HCT116 (cell line): Measurements from ENCODE around the gene RADIL. TPM values are rescaled to one million over a fixed set of nuclear protein-coding genes. Genes with fewer than 3 reads are reported as not detected.

ENCODE experiments used
- ATAC-seq: fragments of 200-7000 bp; cut with Tn5 transposase; 2 replicates; pipeline ENCODE4 v1.9.1; 2020; ENCODE audit warnings: mild to moderate bottlenecking, moderate library complexity
- BruUV-seq: library from RNA; stranded (reverse); fragments of 400-500 nt; replicated peaks from 2 replicates; lab custom pipeline; 2021; lab: Mats Ljungman, UMichigan
- CTCF ChIA-PET: fragments of 300-600 bp; sonication (Branson Sonifier 250); formaldehyde crosslinking; loops from one replicate; lab custom pipeline; 2021; ENCODE audit warnings: antibody characterized with exemption; lab: Charles Lee
- POLR2A ChIA-PET: fragments of 300-600, 350-600 bp; sonication (Branson Sonifier 250); formaldehyde crosslinking; loops from one replicate; lab custom pipeline; 2021; ENCODE audit warnings: antibody characterized with exemption; lab: Charles Lee
- RAD21 ChIA-PET, 2 experiments: fragments of 300-600 bp; sonication (Branson Sonifier 250); formaldehyde crosslinking; loops; one replicate each; lab custom pipeline; 2023; ENCODE audit warnings: low total read pairs in 2 of 2; ENCODE audit not compliant: uncharacterized antibody in 2 of 2, unreplicated experiment in 2 of 2, low non-redundant PET in 1 of 2; lab: Charles Lee
- DNase-seq: peaks from one replicate; pipeline ENCODE4 v3.0.0-alpha.2; 2010; ENCODE audit warnings: low read depth, low spot score
- H2AFZ ChIP-seq: fragments of 200-600 bp; shearing (Covaris generic), sonication (generic); 2 replicates; pipeline ENCODE4 v1.6.1; 2017; ENCODE audit warnings: low read depth, mixed run types, mixed read lengths, antibody characterized with exemption, low read length; ENCODE audit not compliant: poor library complexity, severe bottlenecking
- H3K27ac ChIP-seq: 2 replicates; pipeline ENCODE4 v1.5.1; 2012; ENCODE audit warnings: low read depth, low read length
- H3K27me3 ChIP-seq: fragments of 200-600 bp; sonication (generic); 2 replicates; pipeline ENCODE4 v1.6.1; 2016; ENCODE audit warnings: mixed run types, low read length, mixed read lengths; ENCODE audit not compliant: insufficient read depth
- H3K36me3 ChIP-seq, 2 experiments: fragments of 200-500 bp in 1 of 2; fragments of 200-600 bp in 1 of 2; sonication (Bioruptor generic) in 1 of 2; sonication (generic) in 1 of 2; 2 replicates each; pipeline versions ENCODE4 v1.5.1 to v1.6.1; 2014 to 2016; ENCODE audit warnings: low read length in 2 of 2, inconsistent platforms in 1 of 2, mixed read lengths in 1 of 2, mixed run types in 1 of 2; ENCODE audit not compliant: insufficient read depth in 2 of 2, control insufficient read depth in 1 of 2
- H3K4me1 ChIP-seq, 2 experiments: fragments of 200-600 bp in 1 of 2; sonication (generic) in 1 of 2; 2 replicates each; pipeline versions ENCODE4 v1.5.1 to v1.6.1; 2012 to 2017; ENCODE audit warnings: low read length in 2 of 2, inconsistent platforms in 1 of 2, mild to moderate bottlenecking in 1 of 2, mixed read lengths in 1 of 2, mixed run types in 1 of 2, moderate library complexity in 1 of 2; ENCODE audit not compliant: insufficient read depth in 2 of 2, control insufficient read depth in 1 of 2
- H3K4me2 ChIP-seq: fragments of 200-600 bp; sonication (generic); 2 replicates; pipeline ENCODE4 v1.6.1; 2017; ENCODE audit warnings: mixed run types, low read length, mixed read lengths
- H3K4me3 ChIP-seq, 2 experiments: fragments of 200-600 bp in 1 of 2; sonication (generic) in 1 of 2; replicated peaks in 1 of 2; 2 replicates each; pipeline ENCODE4 v1.5.1; 2011 to 2016; ENCODE audit warnings: low read length in 2 of 2, control low read depth in 1 of 2, low read depth in 1 of 2, mild to moderate bottlenecking in 1 of 2, mixed read lengths in 1 of 2, mixed run types in 1 of 2
- H3K79me2 ChIP-seq: fragments of 200-600 bp; sonication (generic); 2 replicates; pipeline ENCODE4 v1.6.1; 2017; ENCODE audit warnings: mild to moderate bottlenecking, mixed run types, low read length, moderate library complexity, mixed read lengths; ENCODE audit not compliant: insufficient read depth
- H3K9ac ChIP-seq: fragments of 200-600 bp; sonication (generic); 2 replicates; pipeline ENCODE4 v1.6.1; 2016; ENCODE audit warnings: low read length, mixed read lengths
- H3K9me2 ChIP-seq: fragments of 200-600 bp; sonication (generic), shearing (Covaris generic); 2 replicates; pipeline ENCODE4 v1.6.1; 2017; ENCODE audit warnings: mixed run types, mild to moderate bottlenecking, moderate library complexity; ENCODE audit not compliant: insufficient read depth
- H3K9me3 ChIP-seq, 2 experiments: fragments of 200-500 bp in 1 of 2; fragments of 200-600 bp in 1 of 2; sonication (Bioruptor generic) in 1 of 2; sonication (generic) in 1 of 2; 2 replicates each; pipeline ENCODE4 v1.6.1; 2014 to 2017; ENCODE audit warnings: low read length in 2 of 2, mixed read lengths in 2 of 2, inconsistent platforms in 1 of 2, low read depth in 1 of 2, mild to moderate bottlenecking in 1 of 2, mixed run types in 1 of 2, moderate library complexity in 1 of 2; ENCODE audit not compliant: control insufficient read depth in 1 of 2, insufficient read depth in 1 of 2
- H4K20me1 ChIP-seq: fragments of 200-600 bp; sonication (generic), shearing (Covaris generic); 2 replicates; pipeline ENCODE4 v1.6.1; 2017; ENCODE audit warnings: mixed run types, mild to moderate bottlenecking, moderate library complexity; ENCODE audit not compliant: insufficient read depth
- CBX3 ChIP-seq: IDR thresholded peaks from 2 replicates; pipeline ENCODE4 v1.6.1; 2012; ENCODE audit warnings: low read depth
- CEBPB ChIP-seq: IDR thresholded peaks from 2 replicates; pipeline ENCODE4 v1.6.1; 2012; ENCODE audit warnings: low read depth
- EGR1 ChIP-seq: IDR thresholded peaks from 2 replicates; pipeline ENCODE4 v1.6.1; 2012; ENCODE audit warnings: low read depth
- ELF1 ChIP-seq: IDR thresholded peaks from 2 replicates; pipeline ENCODE4 v1.6.1; 2012; ENCODE audit warnings: low read depth, borderline replicate concordance
- EZH2 ChIP-seq: fragments of 200-600 bp; sonication (generic); IDR thresholded peaks from 2 replicates; pipeline ENCODE4 v1.6.1; 2017; ENCODE audit warnings: antibody characterized with exemption, mixed run types
- FOSL1 ChIP-seq: IDR thresholded peaks from 2 replicates; pipeline ENCODE4 v1.6.1; 2012; ENCODE audit warnings: low read depth
- SIN3A ChIP-seq: IDR thresholded peaks from 2 replicates; pipeline ENCODE4 v1.6.1; 2012; ENCODE audit warnings: low read depth
- SP1 ChIP-seq: IDR thresholded peaks from 2 replicates; pipeline ENCODE4 v1.6.1; 2012; ENCODE audit warnings: low read depth
- SRF ChIP-seq: IDR thresholded peaks from 2 replicates; pipeline ENCODE4 v1.6.1; 2012; ENCODE audit warnings: low read depth
- YY1 ChIP-seq: IDR thresholded peaks from 2 replicates; pipeline ENCODE4 v1.6.1; 2011; ENCODE audit warnings: low read length, low read depth, moderate library complexity, mild to moderate bottlenecking; ENCODE audit not compliant: insufficient replicate concordance; ENCODE audit errors: extremely low read depth
- ZFX ChIP-seq: fragments of 450-650 bp; IDR thresholded peaks from 2 replicates; pipeline ENCODE4 v1.6.1; 2017
- ZNF274 ChIP-seq: fragments of 200-500 bp; sonication (Bioruptor generic); IDR thresholded peaks from 2 replicates; pipeline ENCODE4 v1.6.1; 2014; ENCODE audit warnings: mild to moderate bottlenecking, low read depth, low read length, inconsistent platforms
- intact Hi-C: fragments of 100-400 bp; cut with micrococcal nuclease; formaldehyde crosslinking; loops from 2 replicates; pipeline ENCODE4 v1.10.0; 2022
- total RNA-seq: library from RNA; stranded (reverse); gene quantifications from one replicate; pipeline ENCODE4 v1.2.1, GENCODE V29; 2021; ENCODE audit not compliant: unreplicated experiment
- TF ChIP-seq, protein P1 (sequence below): IDR thresholded peaks from 2 replicates; pipeline ENCODE4 v1.6.1; 2012
- TF ChIP-seq, protein P2 (sequence below): IDR thresholded peaks from 2 replicates; pipeline ENCODE4 v1.6.1; 2012
- TF ChIP-seq, protein P3 (sequence below), 3 experiments: fragments of 200-600 bp in 1 of 3; sonication (generic) in 1 of 3; IDR thresholded peaks in 2 of 3; conservative IDR thresholded peaks in 1 of 3; 2 replicates each; pipeline ENCODE4 v1.5.1; 2012 to 2017; ENCODE audit warnings: low read depth in 2 of 3, low read length in 2 of 3, antibody characterized with exemption in 1 of 3, borderline replicate concordance in 1 of 3, control low read depth in 1 of 3, mild to moderate bottlenecking in 1 of 3, mixed read lengths in 1 of 3, mixed run types in 1 of 3, moderate library complexity in 1 of 3; ENCODE audit not compliant: insufficient read depth in 1 of 3
- TF ChIP-seq, protein P4 (sequence below): IDR thresholded peaks from 2 replicates; pipeline ENCODE4 v1.6.1; 2012; ENCODE audit warnings: low read depth

The RADIL gene
- total RNA-seq, 1 experiment from 2014 or later: 5.3 TPM

DNA sequence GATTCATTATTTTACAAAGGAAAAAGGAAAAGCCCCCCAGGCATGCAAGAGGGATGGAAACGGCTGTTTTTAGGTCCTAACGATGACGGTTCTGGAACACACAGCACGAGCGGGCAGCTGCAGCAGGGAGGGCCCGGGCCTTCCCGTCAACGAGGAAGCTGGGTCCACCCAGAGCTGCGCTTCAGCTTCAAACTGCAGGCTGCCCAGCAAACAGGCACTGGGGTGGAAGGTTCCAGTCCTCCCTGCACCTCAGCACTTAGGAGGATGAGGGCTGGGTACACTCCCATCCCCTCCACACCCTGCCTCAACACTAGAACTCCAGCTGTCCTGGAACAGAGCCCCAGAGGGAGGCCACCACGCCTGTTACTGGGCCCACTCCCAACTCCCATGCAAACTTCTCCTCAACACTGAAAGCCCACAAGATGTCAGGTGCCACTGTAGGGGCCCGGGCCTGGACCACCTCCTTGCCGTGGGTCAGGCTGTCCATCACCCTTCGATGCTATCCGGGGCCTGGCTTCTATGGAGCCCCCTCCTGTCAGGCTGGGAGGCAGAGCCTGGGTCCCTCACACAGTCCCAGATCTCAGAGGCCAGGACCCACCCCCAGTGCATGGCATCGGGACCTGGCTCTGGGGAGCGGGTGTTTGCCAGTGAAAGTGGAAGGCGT lies 54.7 kb downstream of the RADIL start:
- no peaks in the 10 kb centered on the region for H3K9me3 ChIP-seq
- H3K9me2 ChIP-seq: no peaks in the 10 kb centered on the region
- ATAC-seq: no peak
- H3K4me3 ChIP-seq: no peak overlapping the region
- BruUV-seq: no TSS peak
- no peaks in the 10 kb centered on the region for H3K36me3 ChIP-seq
- TF ChIP-seq, protein P1, sequence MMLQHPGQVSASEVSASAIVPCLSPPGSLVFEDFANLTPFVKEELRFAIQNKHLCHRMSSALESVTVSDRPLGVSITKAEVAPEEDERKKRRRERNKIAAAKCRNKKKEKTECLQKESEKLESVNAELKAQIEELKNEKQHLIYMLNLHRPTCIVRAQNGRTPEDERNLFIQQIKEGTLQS: no peak
- TF ChIP-seq EZH2: no peak
- no peak for TF ChIP-seq ZFX
- TF ChIP-seq SIN3A: no peak
- no peak for TF ChIP-seq ELF1
- TF ChIP-seq SRF: no peak
- TF ChIP-seq EGR1: no peak
- TF ChIP-seq, protein P2, sequence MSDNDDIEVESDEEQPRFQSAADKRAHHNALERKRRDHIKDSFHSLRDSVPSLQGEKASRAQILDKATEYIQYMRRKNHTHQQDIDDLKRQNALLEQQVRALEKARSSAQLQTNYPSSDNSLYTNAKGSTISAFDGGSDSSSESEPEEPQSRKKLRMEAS: no peak
- no peak for TF ChIP-seq YY1
- TF ChIP-seq CBX3: no peak
- TF ChIP-seq, protein P3, sequence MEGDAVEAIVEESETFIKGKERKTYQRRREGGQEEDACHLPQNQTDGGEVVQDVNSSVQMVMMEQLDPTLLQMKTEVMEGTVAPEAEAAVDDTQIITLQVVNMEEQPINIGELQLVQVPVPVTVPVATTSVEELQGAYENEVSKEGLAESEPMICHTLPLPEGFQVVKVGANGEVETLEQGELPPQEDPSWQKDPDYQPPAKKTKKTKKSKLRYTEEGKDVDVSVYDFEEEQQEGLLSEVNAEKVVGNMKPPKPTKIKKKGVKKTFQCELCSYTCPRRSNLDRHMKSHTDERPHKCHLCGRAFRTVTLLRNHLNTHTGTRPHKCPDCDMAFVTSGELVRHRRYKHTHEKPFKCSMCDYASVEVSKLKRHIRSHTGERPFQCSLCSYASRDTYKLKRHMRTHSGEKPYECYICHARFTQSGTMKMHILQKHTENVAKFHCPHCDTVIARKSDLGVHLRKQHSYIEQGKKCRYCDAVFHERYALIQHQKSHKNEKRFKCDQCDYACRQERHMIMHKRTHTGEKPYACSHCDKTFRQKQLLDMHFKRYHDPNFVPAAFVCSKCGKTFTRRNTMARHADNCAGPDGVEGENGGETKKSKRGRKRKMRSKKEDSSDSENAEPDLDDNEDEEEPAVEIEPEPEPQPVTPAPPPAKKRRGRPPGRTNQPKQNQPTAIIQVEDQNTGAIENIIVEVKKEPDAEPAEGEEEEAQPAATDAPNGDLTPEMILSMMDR (IDR thresholded peaks at IDR 0.05 in 2 of 3, conservative IDR thresholded peaks at IDR 0.05 in 1 of 3; ENCODE audit: borderline replicate concordance in 1 of 3, insufficient read depth in 1 of 3, low read depth in 2 of 3, low read length in 2 of 3): no peak
- TF ChIP-seq FOSL1: no peak
- TF ChIP-seq CEBPB: no peak
- TF ChIP-seq, protein P4, sequence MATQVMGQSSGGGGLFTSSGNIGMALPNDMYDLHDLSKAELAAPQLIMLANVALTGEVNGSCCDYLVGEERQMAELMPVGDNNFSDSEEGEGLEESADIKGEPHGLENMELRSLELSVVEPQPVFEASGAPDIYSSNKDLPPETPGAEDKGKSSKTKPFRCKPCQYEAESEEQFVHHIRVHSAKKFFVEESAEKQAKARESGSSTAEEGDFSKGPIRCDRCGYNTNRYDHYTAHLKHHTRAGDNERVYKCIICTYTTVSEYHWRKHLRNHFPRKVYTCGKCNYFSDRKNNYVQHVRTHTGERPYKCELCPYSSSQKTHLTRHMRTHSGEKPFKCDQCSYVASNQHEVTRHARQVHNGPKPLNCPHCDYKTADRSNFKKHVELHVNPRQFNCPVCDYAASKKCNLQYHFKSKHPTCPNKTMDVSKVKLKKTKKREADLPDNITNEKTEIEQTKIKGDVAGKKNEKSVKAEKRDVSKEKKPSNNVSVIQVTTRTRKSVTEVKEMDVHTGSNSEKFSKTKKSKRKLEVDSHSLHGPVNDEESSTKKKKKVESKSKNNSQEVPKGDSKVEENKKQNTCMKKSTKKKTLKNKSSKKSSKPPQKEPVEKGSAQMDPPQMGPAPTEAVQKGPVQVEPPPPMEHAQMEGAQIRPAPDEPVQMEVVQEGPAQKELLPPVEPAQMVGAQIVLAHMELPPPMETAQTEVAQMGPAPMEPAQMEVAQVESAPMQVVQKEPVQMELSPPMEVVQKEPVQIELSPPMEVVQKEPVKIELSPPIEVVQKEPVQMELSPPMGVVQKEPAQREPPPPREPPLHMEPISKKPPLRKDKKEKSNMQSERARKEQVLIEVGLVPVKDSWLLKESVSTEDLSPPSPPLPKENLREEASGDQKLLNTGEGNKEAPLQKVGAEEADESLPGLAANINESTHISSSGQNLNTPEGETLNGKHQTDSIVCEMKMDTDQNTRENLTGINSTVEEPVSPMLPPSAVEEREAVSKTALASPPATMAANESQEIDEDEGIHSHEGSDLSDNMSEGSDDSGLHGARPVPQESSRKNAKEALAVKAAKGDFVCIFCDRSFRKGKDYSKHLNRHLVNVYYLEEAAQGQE: no peak
- TF ChIP-seq SP1: no peak
- no peak for TF ChIP-seq ZNF274
- TF ChIP-seq, all 23 proteins: peak for 0
- Histone ChIP-seq H3K9ac (no peak overlapping the region), H4K20me1 (no peaks in the 10 kb centered on the region), H3K27me3 (no peaks in the 10 kb centered on the region), H3K4me1 (no peaks in the 10 kb centered on the region), H3K4me2 (no peak overlapping the region), H3K27ac (no peak overlapping the region), H3K79me2 (no peaks in the 10 kb centered on the region), H2AFZ (no peak overlapping the region)
- no peak for DNase-seq
- ChIA-PET CTCF (interaction anchor here (1.1 to 2.4 kb wide), 3 partner anchors 31 to 257 kb away, joined by 3 to 14 read pairs (median 8); partner anchors contain the start of gene RADIL), RAD21 (no interaction called here), POLR2A (no interaction called here)
- intact Hi-C loops: no loop called here
